Activated CD4-positive, alpha-beta memory T cell treated with anti-CD3 and anti-CD28 coated beads, Interleukin-2, amount 10 ng/mL, durations not matched to agents 7 days and 5 days (primary cell): ENCODE results near the gene MCTP2. TPM values are rescaled to one million over a fixed set of nuclear protein-coding genes. Genes with fewer than 3 reads are reported as not detected.

Experiments
- CTCF ChIA-PET: fragments of 350-600 bp; sonication (Branson Sonifier 250); formaldehyde crosslinking; loops from one replicate; lab custom pipeline; 2021; ENCODE audit warnings: antibody characterized with exemption, inconsistent platforms; lab: Charles Lee
- POLR2A ChIA-PET: fragments of 350-600 bp; sonication (Branson Sonifier 250); formaldehyde crosslinking; loops from one replicate; lab custom pipeline; 2021; ENCODE audit warnings: antibody characterized with exemption; lab: Charles Lee
- DNase-seq: peaks from one replicate; pipeline ENCODE4 v3.0.0-alpha.2; 2020
- H3K27ac Mint-ChIP-seq: one replicate; pipeline ENCODE4 v1.8.0; 2021; ENCODE audit warnings: mild to moderate bottlenecking, mixed read lengths
- H3K27me3 Mint-ChIP-seq: one replicate; pipeline ENCODE4 v1.8.0; 2021; ENCODE audit warnings: mixed read lengths
- H3K36me3 Mint-ChIP-seq: one replicate; pipeline ENCODE4 v1.8.0; 2021; ENCODE audit warnings: low read depth, mixed read lengths
- H3K4me1 Mint-ChIP-seq: one replicate; pipeline ENCODE4 v1.8.0; 2021; ENCODE audit warnings: mixed read lengths
- H3K4me3 Mint-ChIP-seq: one replicate; pipeline ENCODE4 v1.8.0; 2021; ENCODE audit warnings: mild to moderate bottlenecking, mixed read lengths
- H3K9me3 Mint-ChIP-seq: one replicate; pipeline ENCODE4 v1.8.0; 2021; ENCODE audit warnings: mixed read lengths
- total RNA-seq, 2 experiments: library from RNA; stranded (reverse); gene quantifications; one replicate each; pipeline ENCODE4 v1.2.3, GENCODE V29; 2021

Gene MCTP2
- total RNA-seq, 2 experiments from 2014 or later = 46.7 to 48.7 TPM

DNA sequence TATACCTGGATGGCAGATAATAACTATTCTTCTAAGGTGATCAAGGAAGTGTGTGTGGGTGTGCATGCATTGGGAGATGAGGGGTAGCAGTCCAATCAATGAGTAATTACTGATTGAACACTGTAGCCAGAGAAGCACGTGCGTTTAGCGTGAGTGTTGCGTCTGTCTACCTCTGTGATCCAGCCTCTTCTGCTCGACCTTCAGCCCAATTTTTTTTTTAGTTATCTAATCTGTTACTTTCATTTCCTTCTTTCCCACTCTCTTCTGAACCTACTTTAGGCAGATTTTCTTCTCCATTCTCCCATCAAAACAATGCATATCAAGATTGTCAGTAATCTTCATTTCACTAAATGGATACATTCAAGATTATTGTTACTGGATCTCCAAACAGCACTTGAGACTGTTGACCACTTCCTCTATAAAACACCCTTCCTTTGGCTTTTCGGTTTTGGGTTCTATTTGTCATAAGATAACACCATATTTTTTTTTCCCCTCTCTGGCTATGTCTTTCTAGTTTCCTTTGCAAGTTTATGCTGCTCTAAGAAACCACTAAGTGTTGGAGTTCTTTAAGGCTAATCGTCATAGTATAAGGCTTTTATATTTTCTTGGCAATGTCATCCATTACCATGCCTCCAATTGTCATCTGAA is 41.0 kb downstream of the MCTP2 start:
- ChIA-PET POLR2A (no interaction called here), CTCF (no interaction called here)
- H3K27me3 Mint-ChIP-seq = no peaks in the 10 kb centered on the region

GRCh38 chr15:94273826-94274225 is 42.5 kb downstream of the MCTP2 start:
- ChIA-PET POLR2A (interaction anchor here (1.1 to 1.3 kb wide), 2 partner anchors 14 to 50 kb away, joined by 3 to 5 read pairs; no protein-coding TSS in a partner anchor), CTCF (interaction anchor here (1.4 kb wide), 1 partner anchor 50 kb away, joined by 4 read pairs; no protein-coding TSS in a partner anchor)
- H3K4me3 Mint-ChIP-seq = no peak overlapping the region
- no peak for DNase-seq
- no peak overlapping the region for H3K27ac Mint-ChIP-seq
- no peaks in the 10 kb centered on the region for H3K9me3 Mint-ChIP-seq
- H3K4me1 Mint-ChIP-seq = peaks cover 17% of the 10 kb centered on the region
- no peaks in the 10 kb centered on the region for H3K27me3 Mint-ChIP-seq
- peaks cover 10% of the 10 kb centered on the region for H3K36me3 Mint-ChIP-seq

More for the DNA sequence above, 41.0 kb downstream of the MCTP2 start:
- peaks cover 11% of the 10 kb centered on the region for H3K36me3 Mint-ChIP-seq
- no peak for DNase-seq
- H3K4me1 Mint-ChIP-seq = peaks cover 18% of the 10 kb centered on the region
- H3K4me3 Mint-ChIP-seq = no peak overlapping the region
- H3K9me3 Mint-ChIP-seq = no peaks in the 10 kb centered on the region
- H3K27ac Mint-ChIP-seq = no peak overlapping the region

- Mint-ChIP-seq H3K36me3 (peaks cover 18% of the 10 kb centered on the region), H3K4me3 (no peak overlapping the region), H3K9me3 (no peaks in the 10 kb centered on the region), H3K27me3 (no peaks in the 10 kb centered on the region), H3K27ac (peak overlapping the region; percentile 58), H3K4me1 (peaks cover 19% of the 10 kb centered on the region)
- no peak for DNase-seq
- ChIA-PET CTCF (interaction anchor here (1.4 kb wide), 1 partner anchor 49 kb away, joined by 4 read pairs; no protein-coding TSS in a partner anchor), POLR2A (interaction anchor here (1.3 kb wide), 1 partner anchor 49 kb away, joined by 3 read pairs; no protein-coding TSS in a partner anchor)
Measured at GRCh38 chr15:94274745-94275144, 43.4 kb downstream of the MCTP2 start.

DNA sequence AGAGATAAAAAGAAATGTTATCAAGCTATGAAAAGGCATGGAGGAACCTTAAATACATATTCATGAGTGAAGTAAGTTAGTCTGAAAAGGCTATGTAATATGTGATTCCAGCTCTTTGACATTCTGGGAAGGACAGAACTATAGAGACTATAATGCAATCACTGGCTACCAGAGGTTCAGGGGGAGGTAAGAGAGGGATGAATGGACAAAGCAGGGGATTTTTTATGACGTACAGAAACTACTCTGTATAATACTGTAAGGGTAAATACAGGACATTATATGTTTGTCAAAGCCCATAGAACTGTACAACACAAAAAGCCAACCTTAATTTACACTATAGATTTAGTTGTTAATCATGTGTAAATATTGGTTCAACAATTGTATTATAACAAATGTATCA is 46.1 kb downstream of the MCTP2 start:
- H3K27ac Mint-ChIP-seq = no peak overlapping the region

DNA sequence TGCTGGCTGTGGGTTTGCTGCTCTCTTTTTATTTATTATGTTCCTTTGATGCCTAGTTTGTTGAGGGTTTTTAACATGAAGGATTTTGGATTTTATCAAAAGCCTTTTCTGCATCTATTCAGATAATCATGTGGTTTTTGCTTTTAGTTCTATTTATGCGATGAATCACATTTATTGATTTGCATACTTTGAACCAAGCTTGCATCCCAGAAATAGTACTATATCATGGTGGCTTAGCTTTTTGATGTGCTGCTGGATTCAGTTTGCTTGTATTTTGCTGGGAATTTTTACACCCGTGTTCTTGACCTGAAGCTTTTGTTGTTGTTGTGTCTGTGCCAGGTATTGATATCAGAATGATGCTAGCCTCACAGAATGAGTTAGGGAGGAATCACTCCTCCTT is 48.4 kb downstream of the MCTP2 start:
- no peaks in the 10 kb centered on the region for H3K27me3 Mint-ChIP-seq
- ChIA-PET CTCF (no interaction called here), POLR2A (no interaction called here)
- peaks cover 12% of the 10 kb centered on the region for H3K9me3 Mint-ChIP-seq
- no peak for DNase-seq
- H3K4me3 Mint-ChIP-seq = no peak overlapping the region
- H3K27ac Mint-ChIP-seq = no peak overlapping the region
- peaks cover 36% of the 10 kb centered on the region for H3K4me1 Mint-ChIP-seq
- H3K36me3 Mint-ChIP-seq = peaks cover 57% of the 10 kb centered on the region

More for the DNA sequence above, 46.1 kb downstream of the MCTP2 start:
- Mint-ChIP-seq H3K9me3 (peaks cover 12% of the 10 kb centered on the region), H3K4me3 (no peak overlapping the region), H3K27me3 (no peaks in the 10 kb centered on the region), H3K36me3 (peaks cover 43% of the 10 kb centered on the region), H3K4me1 (peaks cover 36% of the 10 kb centered on the region)
- no peak for DNase-seq
- POLR2A ChIA-PET = no interaction called here
- CTCF ChIA-PET = interaction anchor here (1.0 kb wide), 2 partner anchors 10 to 46 kb away, joined by 3 to 4 read pairs; no protein-coding TSS in a partner anchor

DNA sequence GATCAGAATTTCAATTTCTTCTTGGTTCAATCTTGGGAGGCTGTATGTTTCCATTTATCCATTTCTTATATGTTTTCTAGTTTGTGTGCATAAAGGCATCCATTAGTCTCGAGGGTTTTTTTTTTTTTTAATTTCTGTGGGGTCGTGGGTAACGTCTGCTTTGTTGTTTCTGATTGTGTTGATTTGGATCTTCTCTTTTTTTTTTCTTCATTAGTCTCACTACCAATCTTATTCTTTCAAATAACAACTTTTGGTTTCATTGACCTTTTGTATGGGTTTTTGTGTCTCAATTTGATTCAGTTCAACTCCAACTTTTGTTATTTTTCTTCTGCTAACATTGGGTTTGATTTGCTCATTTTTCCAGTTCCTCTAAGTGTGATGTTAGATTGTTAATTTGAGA is 48.9 kb downstream of the MCTP2 start:
- no peak for DNase-seq
- CTCF ChIA-PET = no interaction called here
- Mint-ChIP-seq H3K4me3 (no peak overlapping the region), H3K27ac (no peak overlapping the region), H3K27me3 (no peaks in the 10 kb centered on the region), H3K9me3 (peaks cover 12% of the 10 kb centered on the region), H3K36me3 (peaks cover 57% of the 10 kb centered on the region), H3K4me1 (peaks cover 36% of the 10 kb centered on the region)
- POLR2A ChIA-PET = no interaction called here

DNA sequence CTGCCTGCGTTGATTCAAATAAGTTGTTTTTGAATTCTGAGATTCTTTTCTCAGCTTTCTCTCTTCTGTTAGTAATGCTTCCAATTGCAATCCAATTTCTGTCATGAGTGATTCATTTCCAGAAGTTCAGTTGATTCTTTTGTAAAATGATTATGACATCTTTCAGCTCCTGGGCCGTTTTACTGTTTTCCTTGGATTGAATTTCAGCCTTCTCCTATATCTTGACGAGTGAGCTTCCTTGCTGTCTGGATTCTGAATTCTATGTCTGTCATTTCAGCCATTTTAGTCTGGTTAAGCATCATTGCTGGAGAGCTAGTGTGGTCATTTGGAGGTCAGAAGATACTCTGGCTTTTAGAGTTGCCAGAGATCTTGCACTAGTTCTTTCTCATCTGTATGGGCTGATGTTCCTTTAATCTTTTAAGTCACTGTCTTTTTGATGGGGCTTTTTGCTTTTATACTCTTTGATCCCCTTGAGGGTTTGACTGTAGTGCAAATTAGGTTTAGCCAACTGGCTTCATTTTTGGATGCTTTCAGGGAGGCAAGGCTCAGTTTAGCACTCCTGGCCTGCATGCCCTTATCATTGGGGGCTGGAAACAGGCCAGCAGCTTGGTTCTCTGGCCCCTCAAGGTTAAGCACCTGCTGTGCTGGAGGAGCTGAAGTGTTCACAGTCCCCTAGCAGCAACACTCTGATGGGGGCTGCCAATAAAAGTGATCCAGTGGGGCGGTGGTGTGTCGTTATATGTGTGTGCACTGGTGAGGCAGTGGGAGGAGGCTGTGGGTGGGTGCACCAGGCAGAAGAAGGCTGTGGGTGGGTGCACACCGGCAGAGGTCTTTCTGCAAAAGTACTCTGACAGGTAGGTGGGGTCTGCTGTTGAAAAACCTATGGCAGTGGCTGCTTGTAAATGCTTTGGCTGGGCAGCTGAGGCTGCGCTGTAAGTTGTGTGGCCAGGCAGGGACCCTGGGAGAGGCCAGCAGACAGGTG is 51.2 kb downstream of the MCTP2 start:
- ChIA-PET POLR2A (no interaction called here), CTCF (no interaction called here)
- Mint-ChIP-seq H3K27me3 (no peaks in the 10 kb centered on the region), H3K4me1 (peaks cover 54% of the 10 kb centered on the region), H3K36me3 (peaks cover 58% of the 10 kb centered on the region), H3K4me3 (no peak overlapping the region), H3K9me3 (peaks cover 12% of the 10 kb centered on the region), H3K27ac (no peak overlapping the region)
- DNase-seq = no peak

GRCh38 chr15:94286583-94286982 is 55.2 kb downstream of the MCTP2 start:
- no peaks in the 10 kb centered on the region for H3K27me3 Mint-ChIP-seq
- ChIA-PET POLR2A (interaction anchor here (1.0 to 3.5 kb wide), 4 partner anchors 10 to 56 kb away, joined by 3 to 56 read pairs (median 22); partner anchors contain the start of gene MCTP2), CTCF (interaction anchor here (0.5 to 2.9 kb wide), 8 partner anchors 10 to 57 kb away, joined by 3 to 20 read pairs (median 4); partner anchors contain the start of gene MCTP2)
- peaks cover 48% of the 10 kb centered on the region for H3K4me1 Mint-ChIP-seq
- H3K9me3 Mint-ChIP-seq = peaks cover 21% of the 10 kb centered on the region
- H3K27ac Mint-ChIP-seq = peak overlapping the region; percentile 38
- no peak for DNase-seq
- no peak overlapping the region for H3K4me3 Mint-ChIP-seq
- H3K36me3 Mint-ChIP-seq = peaks cover 51% of the 10 kb centered on the region

- peaks cover 14% of the 10 kb centered on the region for H3K9me3 Mint-ChIP-seq
- ChIA-PET CTCF (interaction anchor here (0.8 to 2.9 kb wide), 10 partner anchors 8 to 126 kb away, joined by 3 to 20 read pairs (median 6); partner anchors contain the start of gene MCTP2), POLR2A (interaction anchor here (0.8 to 3.5 kb wide), 10 partner anchors 9 to 1406 kb away, joined by 3 to 56 read pairs (median 4); partner anchors contain the start of gene MCTP2)
- peak overlapping the region; percentile 85 for H3K27ac Mint-ChIP-seq
- peak; percentile 74 for DNase-seq
- no peaks in the 10 kb centered on the region for H3K27me3 Mint-ChIP-seq
- peaks cover 51% of the 10 kb centered on the region for H3K4me1 Mint-ChIP-seq
- peak overlapping the region; percentile 63 for H3K4me3 Mint-ChIP-seq
- peaks cover 39% of the 10 kb centered on the region for H3K36me3 Mint-ChIP-seq
Measured at GRCh38 chr15:94287794-94288246, 56.5 kb downstream of the MCTP2 start.

DNA sequence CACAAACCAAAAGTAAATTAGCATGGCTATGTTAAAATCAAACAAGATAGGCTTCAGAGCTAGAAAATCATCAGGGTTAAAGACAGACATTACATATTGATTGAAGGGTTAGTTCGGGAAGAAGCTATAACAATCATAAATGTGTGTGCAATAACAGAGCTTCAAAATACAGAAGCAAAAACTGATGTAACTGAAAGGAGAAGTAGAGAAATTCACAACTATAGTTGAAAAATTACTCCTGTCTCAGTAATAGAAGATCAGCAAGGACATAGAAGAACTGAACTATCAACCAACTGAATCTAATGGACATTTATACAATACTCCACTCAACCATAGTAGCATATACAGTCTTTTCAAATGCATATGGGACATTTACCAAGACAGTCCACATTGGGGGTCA is 59.4 kb downstream of the MCTP2 start:
- H3K27ac Mint-ChIP-seq = no peak overlapping the region
- POLR2A ChIA-PET = interaction anchor here (1.2 kb wide), 1 partner anchor 59 kb away, joined by 3 read pairs; the partner anchor contains the start of gene MCTP2
- H3K4me3 Mint-ChIP-seq = no peak overlapping the region
- H3K4me1 Mint-ChIP-seq = peaks cover 70% of the 10 kb centered on the region
- H3K27me3 Mint-ChIP-seq = no peaks in the 10 kb centered on the region
- peaks cover 30% of the 10 kb centered on the region for H3K36me3 Mint-ChIP-seq
- peaks cover 14% of the 10 kb centered on the region for H3K9me3 Mint-ChIP-seq
- DNase-seq = no peak
- CTCF ChIA-PET = interaction anchor here (1.0 kb wide), 1 partner anchor 33 kb away, joined by 3 read pairs; no protein-coding TSS in a partner anchor

DNA sequence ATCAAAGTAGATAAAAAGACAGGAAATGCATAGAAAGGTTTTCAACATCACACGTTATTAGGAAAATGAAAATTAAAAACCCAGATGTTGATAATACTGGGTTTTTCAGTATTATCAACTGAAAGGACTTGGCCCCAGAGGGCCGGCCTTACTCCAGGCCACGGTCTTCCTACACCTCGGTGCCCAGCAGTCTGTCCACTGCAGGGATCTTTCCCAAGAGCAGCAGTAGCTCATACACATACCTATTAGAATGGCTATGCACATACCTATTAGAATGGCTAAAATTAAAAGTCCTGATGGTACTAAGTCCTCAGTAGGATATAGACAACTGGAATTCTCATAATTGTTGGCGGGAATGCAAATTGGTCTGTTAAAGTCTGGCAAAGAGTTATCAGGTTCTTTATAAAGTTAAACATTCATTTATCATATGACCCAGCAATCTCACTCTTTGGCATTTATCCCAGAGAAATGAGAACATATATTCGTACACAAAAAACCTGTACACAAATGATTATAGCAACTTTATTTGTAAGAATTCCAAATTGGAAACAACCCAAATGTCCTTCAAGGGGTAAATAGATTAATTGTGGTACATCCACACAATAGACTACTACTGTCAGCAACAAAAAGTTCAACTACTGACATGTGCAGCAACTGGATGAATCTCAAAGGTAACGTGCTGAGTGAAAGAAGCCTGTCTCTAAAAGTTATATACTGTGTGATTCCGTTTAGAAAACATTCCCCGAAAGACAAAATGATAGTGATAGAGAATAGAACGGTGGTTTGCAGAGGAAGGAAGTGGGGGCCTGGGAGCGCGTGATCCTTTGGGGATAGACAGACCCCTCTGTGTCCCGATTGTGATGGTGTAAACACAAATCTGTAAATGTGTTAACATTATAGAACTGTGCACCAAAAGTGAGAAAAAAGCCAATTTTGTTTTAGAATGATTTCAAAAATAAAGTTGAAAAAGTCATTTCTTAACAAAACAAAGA is 62.3 kb downstream of the MCTP2 start:
- H3K36me3 Mint-ChIP-seq = peaks cover 34% of the 10 kb centered on the region

More for the DNA sequence above, 62.3 kb downstream of the MCTP2 start:
- DNase-seq = no peak
- Mint-ChIP-seq H3K27me3 (no peaks in the 10 kb centered on the region), H3K27ac (no peak overlapping the region), H3K4me3 (no peak overlapping the region), H3K9me3 (peaks cover 14% of the 10 kb centered on the region), H3K4me1 (peaks cover 67% of the 10 kb centered on the region)
- ChIA-PET POLR2A (interaction anchor here (1.3 kb wide), 1 partner anchor 62 kb away, joined by 4 read pairs; the partner anchor contains the start of gene MCTP2), CTCF (interaction anchor here (1.0 kb wide), 1 partner anchor 30 kb away, joined by 3 read pairs; no protein-coding TSS in a partner anchor)
